M059J (cell line): ENCODE data around the gene CLEC3B. TPM values are rescaled to one million over a fixed set of nuclear protein-coding genes. Genes with fewer than 3 reads are reported as not detected.
"Not testable (repeated sequence)": the region's sequence is repeated elsewhere in the genome, so short reads cannot be mapped to it uniquely, and the experiment has no call there.

Experiments used
- DNase-seq: peaks from one replicate; pipeline ENCODE4 v3.0.0-alpha.2; 2012; ENCODE audit warnings: low read depth
- total RNA-seq: library from RNA; depleted of rRNA; stranded (reverse); fragments of >200 nt; shearing (Covaris generic); gene quantifications from 2 replicates; pipeline ENCODE4 v1.2.3, GENCODE V29; 2014

Gene CLEC3B
- total RNA-seq, 1 experiment from 2014 or later = not detected

GRCh38 chr3:45035441-45036301, 9.6 kb downstream of the CLEC3B start:
- DNase-seq = no peak

GRCh38 chr3:45037720-45038455, 11.8 kb downstream of the CLEC3B start:
- peak; percentile 92 for DNase-seq

- DNase-seq = no peak
Measured at GRCh38 chr3:45041666-45042065, 15.6 kb downstream of the CLEC3B start.

- no peak for DNase-seq
Measured at GRCh38 chr3:45042162-45042561, 16.1 kb downstream of the CLEC3B start.

DNA sequence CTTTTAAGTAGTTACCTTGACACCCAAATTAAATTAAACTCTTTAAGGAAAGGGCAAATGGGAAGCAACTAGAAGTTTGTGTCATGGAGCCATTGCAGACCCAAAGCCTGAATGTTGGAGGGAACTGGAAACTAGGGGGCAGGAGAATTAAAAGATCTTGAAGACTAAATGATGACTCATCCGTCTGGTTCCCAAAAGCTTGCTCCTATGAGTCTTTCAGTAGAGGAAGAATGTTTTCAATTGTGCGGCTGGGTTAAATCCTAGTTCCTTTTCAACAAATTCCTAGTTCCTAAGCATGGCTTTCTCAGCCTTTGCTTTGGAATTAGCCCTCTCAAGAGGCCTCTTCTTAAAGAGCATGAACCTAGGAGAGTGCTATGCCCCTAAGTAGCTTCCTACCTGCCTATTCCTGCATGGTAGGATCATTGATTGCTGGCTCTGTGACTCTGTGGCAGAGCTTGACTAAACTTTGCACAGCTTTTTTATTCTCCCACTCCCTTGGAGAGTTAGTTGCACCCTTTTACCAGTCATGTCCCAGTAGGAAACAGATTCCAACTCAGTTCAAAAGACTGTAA, 17.7 kb downstream of the CLEC3B start:
- DNase-seq = peak; percentile 94

DNA sequence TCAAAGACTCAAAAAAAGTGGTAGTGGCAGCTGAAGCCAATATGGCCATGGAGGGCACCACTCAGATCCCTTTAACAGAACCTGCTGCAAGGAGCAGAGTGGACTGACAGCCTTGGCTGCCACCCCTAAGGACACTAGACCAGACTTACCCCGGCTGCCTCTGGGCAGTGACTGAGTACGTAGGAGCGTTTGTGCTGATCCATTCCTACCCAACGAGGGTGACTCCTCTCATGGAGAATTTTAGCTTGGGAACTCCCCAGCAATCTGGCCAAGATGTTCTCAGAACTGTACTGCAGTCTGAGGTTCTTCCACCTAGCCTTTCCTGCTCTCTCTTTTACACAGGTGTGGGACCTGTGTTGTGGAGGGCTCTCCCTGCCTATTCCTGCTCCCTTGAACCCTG, 22.1 kb downstream of the CLEC3B start:
- peak; percentile 61 for DNase-seq

GRCh38 chr3:45049807-45050206, 23.7 kb downstream of the CLEC3B start:
- no peak for DNase-seq

DNA sequence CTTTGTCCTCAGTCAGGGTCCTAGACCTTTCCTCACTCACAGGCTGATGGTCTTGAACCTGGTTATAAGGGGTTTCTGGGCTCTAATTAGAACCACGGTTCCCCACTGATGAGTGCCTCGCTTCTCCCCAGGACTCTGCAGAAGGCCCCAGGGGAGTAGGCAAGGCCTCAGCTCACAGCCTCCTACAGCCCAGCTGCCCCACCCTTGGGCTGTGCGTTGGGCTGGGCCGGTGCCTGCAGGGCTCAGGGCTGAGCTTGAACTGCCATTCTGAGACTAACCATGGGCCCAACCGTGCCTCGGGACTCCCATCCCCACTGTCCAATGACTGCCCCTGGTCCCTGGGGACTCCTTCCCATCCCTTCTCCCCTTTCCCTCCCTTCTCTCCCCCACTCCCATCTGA, 25.6 kb downstream of the CLEC3B start:
- DNase-seq = no peak

DNA sequence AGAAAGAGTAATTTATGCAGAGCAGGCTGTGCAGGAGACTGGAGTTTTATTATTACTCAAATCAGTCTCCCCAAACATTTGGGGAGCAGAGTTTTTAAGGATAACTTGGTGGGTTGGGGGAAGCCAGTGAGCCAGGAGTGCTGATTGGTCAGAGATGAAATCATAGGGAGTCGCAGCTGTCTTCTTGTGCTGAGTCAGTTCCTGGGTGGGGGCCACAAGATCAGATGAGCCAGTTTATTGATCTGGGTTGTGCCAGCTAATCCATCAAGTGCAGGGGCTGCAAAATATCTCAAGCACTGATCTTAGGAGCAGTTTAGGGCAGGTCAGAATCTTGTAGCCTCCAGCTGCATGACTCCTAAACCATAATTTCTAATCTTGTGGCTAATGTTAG, 27.7 kb downstream of the CLEC3B start:
- DNase-seq = not testable (repeated sequence)

GRCh38 chr3:45054196-45054857, 28.2 kb downstream of the CLEC3B start:
- peak; percentile 52 for DNase-seq

DNA sequence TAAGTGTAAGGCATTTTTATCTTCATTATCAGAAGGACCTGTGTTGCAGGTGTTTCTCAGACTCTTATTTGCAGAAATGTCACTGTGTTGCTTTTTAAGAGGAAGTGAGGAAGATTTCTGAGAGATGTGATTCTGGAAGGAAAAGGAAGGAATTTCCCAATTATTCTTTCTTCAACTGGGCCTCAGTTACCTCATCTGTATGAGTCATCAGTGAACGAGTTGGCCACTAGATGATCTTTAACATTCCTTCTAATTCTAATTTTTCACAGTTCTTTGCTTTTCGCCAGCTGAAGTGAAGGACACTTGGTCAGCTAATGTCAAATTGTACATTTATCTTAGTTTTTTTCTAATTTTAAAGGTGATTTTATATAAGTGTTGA, 28.9 kb downstream of the CLEC3B start:
- DNase-seq = peak; percentile 85

DNA sequence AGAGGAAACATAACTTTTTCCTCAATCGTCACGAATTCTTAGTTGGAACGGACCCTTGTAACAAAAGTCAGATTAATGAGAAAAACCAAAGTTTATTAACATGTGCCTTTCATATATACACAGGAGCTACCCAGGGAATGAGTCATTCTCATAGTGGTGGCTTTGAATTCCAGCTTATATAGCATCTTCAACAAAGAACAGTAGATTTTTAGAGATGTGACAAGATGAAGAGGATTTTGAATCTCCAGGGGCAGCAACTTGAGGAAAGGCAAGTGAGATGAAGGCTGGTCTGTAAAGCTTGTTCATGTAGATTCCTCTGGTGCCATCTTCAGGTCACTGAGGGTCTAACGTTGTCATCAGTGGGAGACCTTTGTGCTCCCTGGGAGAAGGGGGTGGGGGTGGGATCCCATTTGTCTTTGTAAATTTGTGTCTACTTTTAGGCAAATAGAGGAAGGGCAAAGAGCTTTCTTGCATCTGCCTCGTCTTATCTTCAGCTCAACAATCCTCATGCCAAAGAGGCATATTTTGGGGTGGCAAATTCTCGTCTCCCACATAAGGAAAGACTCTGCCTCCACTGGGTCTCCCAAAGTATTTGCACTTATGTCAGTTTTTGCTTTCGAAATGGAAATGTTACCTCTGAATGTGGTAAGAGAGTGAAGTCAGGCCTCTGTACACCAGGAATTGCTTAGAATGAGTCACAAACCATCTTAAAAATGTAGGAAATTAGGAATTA, 29.5 kb downstream of the CLEC3B start:
- peak; percentile 85 for DNase-seq

- DNase-seq = peak; percentile 55
Measured at GRCh38 chr3:45056608-45057301, 30.7 kb downstream of the CLEC3B start.

- no peak for DNase-seq
Measured at GRCh38 chr3:45057557-45057956, 31.5 kb downstream of the CLEC3B start.

GRCh38 chr3:45059132-45059531, 33.0 kb downstream of the CLEC3B start:
- no peak for DNase-seq

GRCh38 chr3:45060165-45060892, 34.2 kb downstream of the CLEC3B start:
- no peak for DNase-seq

DNA sequence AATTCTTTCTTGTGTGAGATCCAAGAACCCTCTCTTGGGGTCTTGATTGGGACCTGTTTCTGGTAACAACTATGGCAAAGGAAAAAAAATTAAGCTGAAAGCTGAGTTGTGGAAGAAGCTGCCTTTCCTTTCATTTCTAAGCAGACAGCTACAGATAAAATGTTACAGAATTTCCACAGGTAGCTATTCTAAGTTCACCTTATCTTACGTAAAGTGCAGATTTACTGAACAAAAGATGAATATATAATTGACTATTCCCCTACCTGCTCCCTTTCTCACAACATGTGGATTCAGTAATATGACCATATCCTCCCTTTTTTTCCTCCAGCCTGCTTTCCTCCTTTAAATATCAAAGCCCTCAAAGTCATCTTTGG, 36.6 kb downstream of the CLEC3B start:
- DNase-seq = no peak

GRCh38 chr3:45064512-45065372, 38.6 kb downstream of the CLEC3B start:
- DNase-seq = peak; percentile 96

GRCh38 chr3:45065373-45065720, 39.2 kb downstream of the CLEC3B start:
- no peak for DNase-seq
